BLaER1 treated with 17β-estradiol and CSF1 and Interleukin-3, amounts not matched to agents 10 nM and 100 nM (cell line): Measurements from ENCODE around the gene ADAMTS19.
A peak's percentile ranks its signal among the peaks of the same experiment; 100 is the strongest.

Experiments
- H3K27ac ChIP-seq, 11 experiments: shearing (Covaris generic); formaldehyde crosslinking; 2 replicates each; pipeline ENCODE4 v1.8.1; 2022
- H3K27me3 ChIP-seq, 11 experiments: shearing (Covaris generic); formaldehyde crosslinking; 2 replicates each; pipeline ENCODE4 v1.8.1; 2022
- H3K36me3 ChIP-seq, 11 experiments: shearing (Covaris generic); formaldehyde crosslinking; 2 replicates each; pipeline ENCODE4 v1.8.1; 2022
- H3K4me1 ChIP-seq, 10 experiments: shearing (Covaris generic); formaldehyde crosslinking; 2 replicates each; pipeline ENCODE4 v1.8.1; 2022
- H3K4me2 ChIP-seq, 11 experiments: shearing (Covaris generic); formaldehyde crosslinking; 2 replicates each; pipeline ENCODE4 v1.8.1; 2022
- H3K4me3 ChIP-seq, 10 experiments: shearing (Covaris generic); formaldehyde crosslinking; 2 replicates each; pipeline ENCODE4 v1.8.1; 2022
- H3K9ac ChIP-seq, 11 experiments: shearing (Covaris generic); formaldehyde crosslinking; 2 replicates each; pipeline ENCODE4 v1.8.1; 2022
- H3K9me3 ChIP-seq, 11 experiments: shearing (Covaris generic); formaldehyde crosslinking; replicated peaks in 1 of 11; 2 replicates each; pipeline ENCODE4 v1.8.1; 2022
- H4K20me1 ChIP-seq, 11 experiments: shearing (Covaris generic); formaldehyde crosslinking; 2 replicates each; pipeline ENCODE4 v1.8.1; 2022
- Cebpa-rat ChIP-seq, 11 experiments: shearing (Covaris generic); IDR thresholded peaks; 2 replicates each; pipeline ENCODE4 v1.8.1; 2022

ADAMTS19 gene

DNA sequence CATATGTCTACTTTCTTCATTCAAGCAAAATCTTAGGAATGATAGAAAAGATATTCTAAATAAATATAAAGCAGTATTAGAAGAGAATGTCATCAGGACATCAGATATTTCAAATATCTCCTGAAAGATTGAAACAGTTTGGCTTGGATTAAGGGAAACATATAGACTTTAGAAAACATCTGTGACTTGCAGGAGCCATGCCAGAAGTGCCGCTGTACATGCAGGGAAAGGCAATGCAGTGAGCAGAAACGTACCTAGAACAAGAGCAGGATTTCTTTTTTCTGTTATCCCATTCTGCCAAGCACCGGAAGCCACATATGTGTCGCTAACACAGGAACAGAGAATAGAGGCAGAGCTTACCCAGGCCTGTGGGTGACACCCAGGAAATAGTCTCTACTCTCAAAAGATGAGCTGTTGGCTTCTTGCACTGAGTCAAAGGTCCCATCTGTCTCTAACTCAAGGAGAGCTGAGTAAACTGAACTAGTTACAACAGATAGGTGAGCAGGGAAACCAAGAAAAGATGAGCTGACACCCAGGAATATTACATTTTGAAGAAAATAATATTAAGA lies 5.8 kb downstream of the ADAMTS19 start:
- Histone ChIP-seq H3K4me2 (no peak overlapping the region), H3K36me3 (no peaks in the 10 kb centered on the region), H3K27me3 (no peaks in the 10 kb centered on the region), H3K9ac (no peak overlapping the region), H3K4me1 (no peaks in the 10 kb centered on the region), H3K4me3 (no peak overlapping the region), H4K20me1 (no peaks in the 10 kb centered on the region), H3K27ac (no peak overlapping the region), H3K9me3 (peaks cover 8 to 12% (median 11%) of the 10 kb centered on the region in 11 experiments)
- no peak for TF ChIP-seq Cebpa-rat (IDR thresholded peaks at IDR 0.05)

DNA sequence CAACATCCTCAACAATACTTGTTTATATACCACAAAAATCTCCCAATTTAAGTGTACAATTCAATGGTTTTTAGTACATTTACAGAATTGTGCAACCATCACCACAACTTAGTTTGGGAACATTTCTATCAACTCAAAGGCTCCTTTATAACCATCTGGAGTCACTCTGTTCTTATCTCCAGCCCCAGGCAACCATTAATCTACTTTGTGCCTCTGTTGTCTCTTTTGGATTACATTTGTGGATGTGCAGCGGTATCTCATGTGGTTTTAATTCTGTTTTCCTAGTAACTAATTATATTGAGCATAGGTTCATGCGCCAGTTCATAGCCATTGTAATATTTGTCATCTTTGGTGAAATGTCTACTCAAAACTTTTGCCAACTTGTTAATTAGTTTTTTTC lies 14.4 kb downstream of the ADAMTS19 start:
- Histone ChIP-seq H3K9me3 (no peaks in the 10 kb centered on the region), H3K27me3 (no peaks in the 10 kb centered on the region), H3K4me2 (no peak overlapping the region), H4K20me1 (no peaks in the 10 kb centered on the region), H3K27ac (no peak overlapping the region), H3K9ac (no peak overlapping the region), H3K36me3 (no peaks in the 10 kb centered on the region), H3K4me1 (no peaks in the 10 kb centered on the region), H3K4me3 (no peak overlapping the region)
- no peak for TF ChIP-seq Cebpa-rat (IDR thresholded peaks at IDR 0.05)

DNA sequence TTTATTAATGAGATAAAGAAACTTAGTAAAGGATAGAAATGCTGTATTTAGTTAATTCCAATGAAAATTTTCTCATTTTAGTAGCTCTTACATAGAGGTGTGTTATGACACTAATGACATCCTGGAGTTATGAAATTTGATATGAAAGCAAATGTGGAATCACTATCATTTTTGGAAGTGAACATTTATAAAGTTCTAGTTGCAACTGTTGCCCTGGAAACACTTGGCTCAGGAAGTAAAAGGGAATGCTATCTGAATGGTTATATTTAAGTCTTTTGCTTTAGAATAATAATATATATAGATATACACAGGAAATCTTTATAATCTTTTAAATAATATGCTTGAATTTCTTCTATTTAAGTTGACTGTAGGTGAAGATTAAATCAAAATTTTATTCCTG lies 16.7 kb downstream of the ADAMTS19 start:
- Histone ChIP-seq H3K9ac (no peak overlapping the region), H3K4me3 (no peak overlapping the region), H3K4me1 (no peaks in the 10 kb centered on the region), H4K20me1 (no peaks in the 10 kb centered on the region), H3K9me3 (no peaks in the 10 kb centered on the region), H3K27ac (no peak overlapping the region), H3K27me3 (no peaks in the 10 kb centered on the region), H3K36me3 (no peaks in the 10 kb centered on the region), H3K4me2 (no peak overlapping the region)
- TF ChIP-seq Cebpa-rat (IDR thresholded peaks at IDR 0.05) = no peak

DNA sequence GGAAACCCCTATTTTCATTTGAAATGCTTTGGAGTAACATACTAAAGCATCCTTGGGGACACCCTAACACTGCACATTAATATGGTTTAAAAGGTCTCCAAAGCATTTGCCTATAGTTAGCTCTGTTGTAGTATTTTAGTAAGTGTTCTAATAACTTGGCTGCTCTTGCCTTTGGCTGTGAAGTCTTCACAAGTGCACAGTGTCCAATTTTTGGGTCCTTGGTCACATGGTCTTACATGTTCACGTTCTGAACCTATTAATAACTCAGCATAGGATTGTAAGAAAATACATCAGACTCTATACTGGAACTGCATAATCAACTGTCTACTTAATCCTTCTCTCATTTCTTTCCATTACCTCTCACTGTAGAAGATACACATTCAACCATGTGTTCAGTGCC lies 17.4 kb downstream of the ADAMTS19 start:
- H3K9ac ChIP-seq = no peak overlapping the region
- H4K20me1 ChIP-seq = no peaks in the 10 kb centered on the region
- no peak overlapping the region for H3K4me3 ChIP-seq
- no peaks in the 10 kb centered on the region for H3K4me1 ChIP-seq
- H3K27me3 ChIP-seq = no peaks in the 10 kb centered on the region
- no peaks in the 10 kb centered on the region for H3K36me3 ChIP-seq
- no peak overlapping the region for H3K27ac ChIP-seq
- H3K9me3 ChIP-seq = no peaks in the 10 kb centered on the region
- no peak for TF ChIP-seq Cebpa-rat (IDR thresholded peaks at IDR 0.05)
- H3K4me2 ChIP-seq = no peak overlapping the region

DNA sequence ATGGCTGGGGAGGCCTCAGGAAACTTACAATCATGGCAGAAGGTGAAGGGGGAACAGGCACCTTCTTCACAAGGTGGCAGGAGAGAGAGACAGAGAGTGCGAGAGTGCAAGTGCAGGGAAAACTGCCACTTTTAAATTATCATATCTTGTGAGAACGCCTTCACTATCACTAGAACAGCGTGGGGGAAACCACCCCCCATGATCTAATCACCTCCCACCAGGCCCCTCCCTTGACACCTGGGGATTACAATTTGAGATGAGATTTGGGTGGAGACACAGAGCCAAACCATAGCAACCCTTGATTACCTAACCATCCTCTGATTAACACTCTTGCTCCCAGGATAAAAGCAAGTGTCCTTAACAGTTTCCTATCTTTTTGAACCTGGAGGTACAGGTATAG lies 21.1 kb downstream of the ADAMTS19 start:
- TF ChIP-seq Cebpa-rat (IDR thresholded peaks at IDR 0.05) = no peak
- Histone ChIP-seq H3K36me3 (no peaks in the 10 kb centered on the region), H3K27me3 (no peaks in the 10 kb centered on the region), H3K4me1 (no peaks in the 10 kb centered on the region), H3K4me2 (no peak overlapping the region), H3K4me3 (no peak overlapping the region), H4K20me1 (no peaks in the 10 kb centered on the region), H3K9me3 (no peaks in the 10 kb centered on the region), H3K27ac (no peak overlapping the region), H3K9ac (no peak overlapping the region)

DNA sequence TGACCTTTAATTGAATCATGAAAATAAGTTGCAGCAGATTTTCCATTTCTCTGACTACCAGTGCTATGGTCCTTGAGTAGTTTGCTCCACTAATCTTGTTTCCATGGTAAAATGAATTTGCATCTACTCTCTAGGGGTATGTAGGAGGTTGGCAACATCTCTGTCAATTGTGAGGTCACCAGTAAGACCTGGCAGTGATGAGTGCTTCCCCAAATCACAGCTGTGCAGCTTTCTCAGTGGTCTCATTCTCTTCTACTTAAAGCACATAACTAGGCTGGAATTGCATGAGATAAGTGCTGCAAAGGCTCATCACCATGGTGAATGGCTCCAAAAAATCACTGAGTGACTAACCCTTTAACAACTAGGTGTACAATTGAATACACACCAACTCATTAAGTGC lies 36.3 kb downstream of the ADAMTS19 start:
- H3K27ac ChIP-seq = no peak overlapping the region
- no peaks in the 10 kb centered on the region for H3K27me3 ChIP-seq
- H3K4me1 ChIP-seq = peaks cover 7 to 21% (median 9%) of the 10 kb centered on the region in 10 experiments; a peak in 16 of 20 replicates
- no peaks in the 10 kb centered on the region for H3K9me3 ChIP-seq
- H3K4me2 ChIP-seq = no peak overlapping the region; a peak in 2 of 22 replicates
- no peak overlapping the region for H3K9ac ChIP-seq
- H4K20me1 ChIP-seq = no peaks in the 10 kb centered on the region
- H3K4me3 ChIP-seq = no peak overlapping the region
- no peaks in the 10 kb centered on the region for H3K36me3 ChIP-seq
- TF ChIP-seq Cebpa-rat (IDR thresholded peaks at IDR 0.05) = no peak

DNA sequence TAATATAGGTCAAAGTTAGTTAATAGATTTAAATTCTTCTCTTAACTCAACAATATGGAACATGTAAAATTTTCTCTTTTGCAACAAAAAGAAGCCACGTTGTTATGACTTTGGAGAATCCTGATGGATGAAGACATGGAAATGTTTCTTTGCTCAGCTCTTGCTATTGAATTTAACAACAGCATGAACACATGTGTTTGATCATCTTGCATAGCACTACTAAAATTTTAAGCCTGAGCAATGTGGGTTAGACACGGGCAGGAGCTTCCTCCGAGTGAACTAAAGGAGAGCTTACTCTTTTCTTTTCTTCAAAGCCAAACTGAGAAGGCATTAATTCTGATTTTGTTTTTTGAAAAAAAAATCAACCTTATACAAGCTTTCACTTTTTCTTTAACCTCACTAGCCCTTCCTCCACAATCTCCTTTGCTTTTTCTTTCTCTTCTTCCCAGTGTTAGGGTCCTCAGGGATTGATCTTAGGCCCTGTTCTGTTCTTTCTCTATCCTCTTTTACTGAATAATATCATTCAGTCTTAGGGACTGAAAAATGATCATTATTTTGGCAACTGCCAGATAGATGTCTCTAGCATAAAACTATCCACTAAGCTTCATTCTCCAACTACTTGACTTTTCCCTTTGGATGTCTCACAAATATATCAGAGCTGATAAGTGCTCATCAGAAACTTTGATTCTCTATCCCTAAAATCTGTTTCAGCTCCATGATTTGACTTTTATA lies 36.9 kb downstream of the ADAMTS19 start:
- H3K27me3 ChIP-seq = no peaks in the 10 kb centered on the region
- H3K36me3 ChIP-seq = no peaks in the 10 kb centered on the region
- H3K4me3 ChIP-seq = no peak overlapping the region
- TF ChIP-seq Cebpa-rat (IDR thresholded peaks at IDR 0.05) = no peak
- H3K9me3 ChIP-seq = no peaks in the 10 kb centered on the region
- H3K27ac ChIP-seq = no peak overlapping the region
- H3K9ac ChIP-seq = no peak overlapping the region
- H4K20me1 ChIP-seq = no peaks in the 10 kb centered on the region
- peaks cover 7 to 21% (median 9%) of the 10 kb centered on the region in 10 experiments; a peak in 16 of 20 replicates for H3K4me1 ChIP-seq
- H3K4me2 ChIP-seq = no peak overlapping the region; a peak in 2 of 22 replicates

DNA sequence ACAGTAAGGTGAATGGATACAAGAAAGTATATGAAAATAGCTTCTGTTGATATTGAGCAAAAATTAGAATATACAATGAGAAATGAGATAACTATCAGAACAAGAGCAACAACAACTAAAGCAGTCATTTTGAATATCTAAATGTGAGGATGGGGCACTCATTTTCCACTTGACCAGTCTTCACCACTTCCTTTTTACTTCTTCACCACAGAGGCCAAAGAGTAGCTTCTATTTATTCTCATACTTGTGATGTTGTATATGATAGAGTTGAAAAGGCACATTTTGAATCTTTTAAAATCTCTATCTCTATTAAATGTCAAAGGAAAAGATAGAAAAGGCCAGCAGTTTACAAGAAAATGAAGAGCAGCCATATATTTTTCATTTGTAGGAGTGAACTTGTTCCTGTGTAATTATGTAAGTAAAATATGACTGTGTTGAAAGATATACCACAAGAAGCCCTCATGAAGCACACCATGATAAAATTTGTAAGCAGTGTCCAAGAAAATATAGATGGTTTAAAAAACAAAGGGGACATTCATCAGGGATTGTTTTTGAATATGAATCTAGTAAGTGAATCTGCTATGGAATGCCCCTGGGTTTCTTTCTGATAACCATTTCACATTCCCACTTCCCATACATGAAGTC lies 39.2 kb downstream of the ADAMTS19 start:
- Histone ChIP-seq H3K27ac (no peak overlapping the region), H4K20me1 (no peaks in the 10 kb centered on the region)

DNA sequence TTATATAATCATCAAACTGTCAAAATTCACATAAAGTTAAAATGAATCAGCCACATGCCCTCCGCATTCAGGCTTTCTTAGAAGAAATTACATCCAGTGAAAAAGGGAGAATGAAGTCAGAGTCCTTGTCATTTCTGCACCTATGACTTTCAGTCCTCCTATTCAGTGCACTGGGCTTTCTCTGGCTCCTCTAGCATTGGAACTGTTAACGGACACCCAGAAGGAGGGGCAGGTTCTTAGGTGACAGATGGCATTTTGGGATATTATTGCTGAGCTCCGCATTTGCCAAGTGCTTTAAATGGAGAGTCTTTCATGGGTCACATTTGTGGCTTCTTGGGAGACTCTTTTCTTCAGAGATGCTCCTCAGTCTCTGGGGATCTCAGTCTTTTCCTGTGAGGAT lies 40.0 kb downstream of the ADAMTS19 start:
- H3K9me3 ChIP-seq = no peaks in the 10 kb centered on the region
- H3K4me1 ChIP-seq = peaks cover 7 to 21% (median 9%) of the 10 kb centered on the region in 10 experiments; a peak in 16 of 20 replicates
- no peak overlapping the region for H3K4me3 ChIP-seq
- H3K4me2 ChIP-seq = peak overlapping the region in 1 of 11 experiments; percentile 64; a peak in 2 of 22 replicates
- H3K9ac ChIP-seq = no peak overlapping the region
- H3K27ac ChIP-seq = no peak overlapping the region
- H4K20me1 ChIP-seq = no peaks in the 10 kb centered on the region
- TF ChIP-seq Cebpa-rat (IDR thresholded peaks at IDR 0.05) = no peak
- no peaks in the 10 kb centered on the region for H3K27me3 ChIP-seq
- no peaks in the 10 kb centered on the region for H3K36me3 ChIP-seq

More for the DNA sequence above, 39.2 kb downstream of the ADAMTS19 start:
- H3K4me2 ChIP-seq = peak overlapping the region in 10 of 11 experiments; percentile 4 to 64 (median 44); a peak in 17 of 22 replicates
- TF ChIP-seq Cebpa-rat (IDR thresholded peaks at IDR 0.05) = no peak
- no peak overlapping the region for H3K9ac ChIP-seq
- H3K4me3 ChIP-seq = no peak overlapping the region
- peaks cover 7 to 21% (median 9%) of the 10 kb centered on the region in 10 experiments; a peak in 16 of 20 replicates for H3K4me1 ChIP-seq
- H3K36me3 ChIP-seq = no peaks in the 10 kb centered on the region
- H3K27me3 ChIP-seq = no peaks in the 10 kb centered on the region
- no peaks in the 10 kb centered on the region for H3K9me3 ChIP-seq
